ENCODE data around the gene TRPM4.
"Not testable (repeated sequence)": the region's sequence is repeated elsewhere in the genome, so short reads cannot be mapped to it uniquely, and the experiment has no call there.

TRPM4 gene

GRCh38 chr19:49140951-49141350 is 16.6 kb upstream of the TRPM4 start:
- Histone ChIP-seq H3K27me3 (replicated peaks; ENCODE audit: control insufficient read depth, insufficient read depth, low read length) (no peaks in the 10 kb centered on the region; the same call in 1 of the 2 replicates), H3K4me3 (replicated peaks; ENCODE audit: low read depth, low read length) (no peak overlapping the region), H3K36me3 (ENCODE audit: control insufficient read depth, insufficient read depth, low read length) (no peaks in the 10 kb centered on the region)
- no peak for DNase-seq (ENCODE audit: extremely low read depth, insufficient read length)
- TF ChIP-seq CTCF (IDR thresholded peaks at IDR 0.05; ENCODE audit: insufficient read depth, low read length, poor library complexity, severe bottlenecking), result no peak

- DNase-seq (ENCODE audit: extremely low read depth, insufficient read length), result no peak
- no peaks in the 10 kb centered on the region for H3K36me3 ChIP-seq (ENCODE audit: control insufficient read depth, insufficient read depth, low read length)
- H3K4me3 ChIP-seq (replicated peaks; ENCODE audit: low read depth, low read length), result no peak overlapping the region
- TF ChIP-seq CTCF (IDR thresholded peaks at IDR 0.05; ENCODE audit: insufficient read depth, low read length, poor library complexity, severe bottlenecking), result no peak
- no peaks in the 10 kb centered on the region; the same call in 1 of the 2 replicates for H3K27me3 ChIP-seq (replicated peaks; ENCODE audit: control insufficient read depth, insufficient read depth, low read length)
Measured at GRCh38 chr19:49141352-49141751, 16.2 kb upstream of the TRPM4 start.

DNA sequence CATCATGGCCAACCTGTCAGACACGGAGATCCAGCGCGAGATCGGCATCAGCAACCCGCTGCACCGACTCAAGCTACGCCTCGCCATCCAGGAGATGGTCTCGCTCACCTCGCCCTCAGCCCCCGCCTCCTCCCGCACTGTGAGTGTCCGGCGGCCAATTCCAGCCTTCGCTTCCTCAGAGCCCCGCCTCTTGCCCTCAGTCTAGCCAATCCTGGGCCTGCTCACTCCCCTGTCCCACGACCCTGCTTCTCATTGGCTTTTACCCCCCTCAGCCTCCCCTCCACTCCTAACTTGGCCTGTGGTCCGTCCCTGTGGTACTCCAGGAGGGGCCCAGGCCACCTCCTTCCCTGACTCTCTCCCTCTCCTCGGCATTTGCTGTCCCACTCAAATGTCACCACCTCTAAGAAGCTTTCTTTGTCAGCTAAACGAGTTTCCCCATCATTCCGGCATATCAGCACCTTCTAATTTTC is 14.7 kb upstream of the TRPM4 start:
- no peak for TF ChIP-seq CTCF (IDR thresholded peaks at IDR 0.05; ENCODE audit: insufficient read depth, low read length, poor library complexity, severe bottlenecking)
- no peaks in the 10 kb centered on the region for H3K36me3 ChIP-seq (ENCODE audit: control insufficient read depth, insufficient read depth, low read length)
- peak overlapping the region; percentile 41 for H3K4me3 ChIP-seq (replicated peaks; ENCODE audit: low read depth, low read length)
- no peaks in the 10 kb centered on the region; the same call in 1 of the 2 replicates for H3K27me3 ChIP-seq (replicated peaks; ENCODE audit: control insufficient read depth, insufficient read depth, low read length)
- DNase-seq (ENCODE audit: extremely low read depth, insufficient read length), result peak; percentile 83

DNA sequence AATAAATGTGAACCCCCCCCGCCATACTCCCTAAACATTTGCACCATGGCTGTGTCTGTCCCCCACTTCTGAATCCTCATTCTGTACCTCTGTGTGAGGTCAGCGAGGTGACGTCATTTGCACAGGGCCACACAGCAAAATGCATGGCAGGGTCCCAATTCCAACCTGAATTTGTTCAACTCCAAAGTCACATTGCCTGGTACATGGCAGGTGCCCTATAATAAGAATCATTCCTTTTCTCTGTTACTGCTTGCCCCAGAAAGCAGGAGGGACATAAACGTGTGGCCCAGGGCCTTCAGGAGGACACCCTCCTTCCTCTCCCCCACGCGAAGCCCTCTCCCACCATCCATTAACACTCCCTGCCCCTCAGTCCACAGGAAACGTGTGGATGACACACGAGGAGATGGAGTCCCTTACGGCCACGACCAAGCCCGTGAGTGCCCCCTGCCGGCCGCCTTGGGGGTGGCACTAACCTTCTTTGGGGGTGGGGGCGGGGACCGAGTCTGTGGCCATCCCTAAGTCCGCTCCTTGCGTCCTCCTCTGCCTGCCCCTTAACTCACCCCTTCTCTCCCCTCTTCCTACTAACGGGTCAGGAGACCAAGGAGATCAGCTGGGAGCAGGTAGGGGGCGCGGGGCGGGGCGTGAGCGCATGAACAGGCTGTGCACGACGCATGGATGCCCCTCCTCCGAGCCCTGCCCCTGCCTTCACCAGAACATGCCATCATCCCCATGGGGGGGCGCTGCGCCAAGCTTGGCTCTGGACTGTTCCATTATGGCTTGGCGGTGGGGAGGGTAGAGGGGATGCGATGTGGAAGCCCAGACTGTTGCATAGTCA is 11.8 kb upstream of the TRPM4 start:
- Histone ChIP-seq H3K36me3 (ENCODE audit: control insufficient read depth, insufficient read depth, low read length) (no peaks in the 10 kb centered on the region), H3K4me3 (replicated peaks; ENCODE audit: low read depth, low read length) (no peak overlapping the region), H3K27me3 (replicated peaks; ENCODE audit: control insufficient read depth, insufficient read depth, low read length) (no peaks in the 10 kb centered on the region; the same call in 1 of the 2 replicates)
- peak; percentile 92 for TF ChIP-seq CTCF (IDR thresholded peaks at IDR 0.05; ENCODE audit: insufficient read depth, low read length, poor library complexity, severe bottlenecking)
- peak; percentile 81 for DNase-seq (ENCODE audit: extremely low read depth, insufficient read length)

DNA sequence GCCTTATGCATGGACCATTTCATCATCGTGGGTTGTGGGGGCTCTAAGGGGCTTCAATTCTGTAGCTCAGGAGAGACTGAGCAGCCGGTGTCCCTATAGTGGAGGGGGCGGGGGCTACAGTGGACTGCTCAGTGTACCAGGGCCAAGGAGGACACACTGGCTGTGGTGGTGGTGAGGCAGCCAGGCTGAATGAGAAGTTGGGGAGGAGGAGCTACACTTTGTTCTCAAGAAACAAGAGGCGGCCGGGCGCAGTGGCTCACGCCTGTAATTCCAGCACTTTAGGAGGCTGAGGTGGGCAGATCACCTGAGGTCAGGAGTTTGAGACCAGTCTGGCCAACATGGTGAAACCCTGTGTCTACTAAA is 11.2 kb upstream of the TRPM4 start:
- not testable (repeated sequence) for H3K36me3 ChIP-seq (ENCODE audit: control insufficient read depth, insufficient read depth, low read length); DNase-seq (ENCODE audit: extremely low read depth, insufficient read length); H3K4me3 ChIP-seq (replicated peaks; ENCODE audit: low read depth, low read length); H3K27me3 ChIP-seq (replicated peaks; ENCODE audit: control insufficient read depth, insufficient read depth, low read length)

GRCh38 chr19:49148044-49148682 is 9.4 kb upstream of the TRPM4 start:
- H3K4me3 ChIP-seq (replicated peaks; ENCODE audit: low read depth, low read length), result no peak overlapping the region
- DNase-seq (ENCODE audit: extremely low read depth, insufficient read length), result no peak
- no peak for TF ChIP-seq CTCF (IDR thresholded peaks at IDR 0.05; ENCODE audit: insufficient read depth, low read length, poor library complexity, severe bottlenecking)

More at GRCh38 chr19:49148044-49148682, 9.4 kb upstream of the TRPM4 start:
- H3K36me3 ChIP-seq (ENCODE audit: control insufficient read depth, insufficient read depth, low read length), result no peaks in the 10 kb centered on the region
- H3K27me3 ChIP-seq (replicated peaks; ENCODE audit: control insufficient read depth, insufficient read depth, low read length), result no peaks in the 10 kb centered on the region; the same call in none of the 2 replicates

Data from GM06990 (cell line).